HEK293 (cell line): ENCODE results near the gene MT1A.

ENCODE experiments used
- AEBP2 ChIP-seq: fragments of 450-650 bp; formaldehyde crosslinking; IDR thresholded peaks from 2 replicates; pipeline ENCODE4 v1.5.1; 2016; ENCODE audit warnings: missing biosample characterization, missing genetic modification characterization, borderline replicate concordance
- BCL6B ChIP-seq: fragments of 450-650 bp; formaldehyde crosslinking; IDR thresholded peaks from 2 replicates; pipeline ENCODE4 v1.5.1; 2017; ENCODE audit warnings: missing biosample characterization, missing genetic modification characterization
- EGR2 ChIP-seq: fragments of 450-650 bp; formaldehyde crosslinking; IDR thresholded peaks from 2 replicates; pipeline ENCODE4 v1.5.1; 2016; ENCODE audit warnings: low read depth, missing biosample characterization, missing genetic modification characterization
- HOXA7 ChIP-seq: sonication (generic); formaldehyde crosslinking; IDR thresholded peaks from 2 replicates; pipeline ENCODE4 v1.8.1; 2022; ENCODE audit warnings: missing genetic modification reagents, borderline replicate concordance
- HOXC10 ChIP-seq: sonication (generic); formaldehyde crosslinking; IDR thresholded peaks from 2 replicates; pipeline ENCODE4 v1.8.1; 2023; ENCODE audit warnings: mild to moderate bottlenecking, missing genetic modification reagents
- KLF1 ChIP-seq: fragments of 450-650 bp; formaldehyde crosslinking; IDR thresholded peaks from 2 replicates; pipeline ENCODE4 v1.5.1; 2016; ENCODE audit warnings: missing biosample characterization, missing genetic modification characterization
- KLF10 ChIP-seq: fragments of 450-650 bp; IDR thresholded peaks from 2 replicates; pipeline ENCODE4 v1.5.1; 2018; ENCODE audit warnings: missing biosample characterization, mild to moderate bottlenecking, missing genetic modification characterization
- KLF16 ChIP-seq: fragments of 450-650 bp; formaldehyde crosslinking; IDR thresholded peaks from 2 replicates; pipeline ENCODE4 v1.5.1; 2017; ENCODE audit warnings: missing biosample characterization, missing genetic modification characterization
- RBAK ChIP-seq: fragments of 450-650 bp; formaldehyde crosslinking; IDR thresholded peaks from 2 replicates; pipeline ENCODE4 v1.5.1; 2016; ENCODE audit warnings: missing biosample characterization, missing genetic modification characterization
- SALL2 ChIP-seq: fragments of 450-650 bp; formaldehyde crosslinking; IDR thresholded peaks from 2 replicates; pipeline ENCODE4 v1.5.0; 2017; ENCODE audit warnings: missing biosample characterization, mild to moderate bottlenecking, missing genetic modification characterization, borderline replicate concordance
- SCRT2 ChIP-seq: fragments of 450-650 bp; formaldehyde crosslinking; IDR thresholded peaks from 2 replicates; pipeline ENCODE4 v1.5.1; 2016; ENCODE audit warnings: missing biosample characterization, missing genetic modification characterization
- SP2 ChIP-seq: fragments of 450-650 bp; formaldehyde crosslinking; IDR thresholded peaks from 2 replicates; pipeline ENCODE4 v1.5.1; 2016; ENCODE audit warnings: missing biosample characterization, missing genetic modification characterization
- TCF7L2 ChIP-seq: IDR thresholded peaks from 2 replicates; pipeline ENCODE4 v1.6.1; 2011; ENCODE audit warnings: low read depth, mild to moderate bottlenecking, inconsistent platforms, low read length, moderate library complexity, borderline replicate concordance
- YY2 ChIP-seq: fragments of 450-650 bp; formaldehyde crosslinking; IDR thresholded peaks from 2 replicates; pipeline ENCODE4 v1.5.1; 2016; ENCODE audit warnings: missing biosample characterization, missing genetic modification characterization
- ZNF138 ChIP-seq: fragments of 450-650 bp; formaldehyde crosslinking; IDR thresholded peaks from 2 replicates; pipeline ENCODE4 v1.5.1; 2016; ENCODE audit warnings: missing biosample characterization, missing genetic modification characterization, borderline replicate concordance
- ZNF174 ChIP-seq: fragments of 450-650 bp; formaldehyde crosslinking; IDR thresholded peaks from 2 replicates; pipeline ENCODE4 v1.5.0; 2017; ENCODE audit warnings: missing biosample characterization, mild to moderate bottlenecking, missing genetic modification characterization
- ZNF202 ChIP-seq: fragments of 450-650 bp; formaldehyde crosslinking; IDR thresholded peaks from 2 replicates; pipeline ENCODE4 v1.5.1; 2016; ENCODE audit warnings: missing biosample characterization, missing genetic modification characterization, borderline replicate concordance
- ZNF211 ChIP-seq: fragments of 450-650 bp; formaldehyde crosslinking; IDR thresholded peaks from 2 replicates; pipeline ENCODE4 v1.5.1; 2016; ENCODE audit warnings: low read depth, missing biosample characterization, missing genetic modification characterization
- ZNF239 ChIP-seq: fragments of 450-650 bp; formaldehyde crosslinking; IDR thresholded peaks from 2 replicates; pipeline ENCODE4 v1.5.1; 2016; ENCODE audit warnings: missing biosample characterization, missing genetic modification characterization
- ZNF341 ChIP-seq: fragments of 450-650 bp; formaldehyde crosslinking; IDR thresholded peaks from 2 replicates; pipeline ENCODE4; 2016; ENCODE audit warnings: low read depth, missing biosample characterization, missing genetic modification characterization
- ZNF350 ChIP-seq: fragments of 450-650 bp; formaldehyde crosslinking; IDR thresholded peaks from 2 replicates; pipeline ENCODE4 v1.5.0; 2017; ENCODE audit warnings: missing biosample characterization, mild to moderate bottlenecking, missing genetic modification characterization
- ZNF37A ChIP-seq: fragments of 450-650 bp; IDR thresholded peaks from 2 replicates; pipeline ENCODE4 v1.5.1; 2018; ENCODE audit warnings: missing biosample characterization, missing genetic modification characterization
- ZNF394 ChIP-seq: fragments of 450-650 bp; formaldehyde crosslinking; IDR thresholded peaks from 2 replicates; pipeline ENCODE4 v1.5.1; 2016; ENCODE audit warnings: missing biosample characterization, missing genetic modification characterization, mild to moderate bottlenecking, moderate library complexity, borderline replicate concordance
- ZNF426 ChIP-seq: fragments of 450-650 bp; formaldehyde crosslinking; IDR thresholded peaks from 2 replicates; pipeline ENCODE4 v1.5.1; 2017; ENCODE audit warnings: missing biosample characterization, missing genetic modification characterization, mild to moderate bottlenecking, inconsistent platforms, moderate library complexity
- ZNF449 ChIP-seq: fragments of 450-650 bp; formaldehyde crosslinking; IDR thresholded peaks from 2 replicates; pipeline ENCODE4 v1.5.1; 2017; ENCODE audit warnings: missing biosample characterization, mild to moderate bottlenecking, missing genetic modification characterization, moderate library complexity
- ZNF513 ChIP-seq: fragments of 450-650 bp; IDR thresholded peaks from 2 replicates; pipeline ENCODE4 v1.5.1; 2018; ENCODE audit warnings: missing biosample characterization, missing genetic modification characterization
- ZNF529 ChIP-seq: fragments of 450-650 bp; formaldehyde crosslinking; IDR thresholded peaks from 2 replicates; pipeline ENCODE4 v1.5.1; 2017; ENCODE audit warnings: missing genetic modification characterization, missing biosample characterization; ENCODE audit not compliant: insufficient replicate concordance
- ZNF660 ChIP-seq: fragments of 450-650 bp; IDR thresholded peaks from 2 replicates; pipeline ENCODE4 v1.5.1; 2018; ENCODE audit warnings: missing biosample characterization, mild to moderate bottlenecking, missing genetic modification characterization
- ZNF664 ChIP-seq: fragments of 450-650 bp; formaldehyde crosslinking; IDR thresholded peaks from 2 replicates; pipeline ENCODE4 v1.5.1; 2016; ENCODE audit warnings: missing biosample characterization, missing genetic modification characterization
- ZNF670 ChIP-seq: fragments of 450-650 bp; formaldehyde crosslinking; IDR thresholded peaks from 2 replicates; pipeline ENCODE4 v1.5.1; 2016; ENCODE audit warnings: missing biosample characterization, missing genetic modification characterization, low read depth
- ZNF692 ChIP-seq: fragments of 450-650 bp; formaldehyde crosslinking; IDR thresholded peaks from 2 replicates; pipeline ENCODE4 v1.5.1; 2016; ENCODE audit warnings: missing biosample characterization, missing genetic modification characterization

MT1A gene

GRCh38 chr16:56681939-56682702 lies 43.7 kb downstream of the MT1A start, which contains the start of gene MT1X (continued):
- TF ChIP-seq EGR2 (tag by site-specific recombination), result peak; percentile 46
- TF ChIP-seq ZNF660 (tag by site-specific recombination), result 0 out of 2 replicates have a peak, but pooled peaks have one; percentile 24
- TF ChIP-seq ZNF394, result no peak
- TF ChIP-seq KLF16, result 0 out of 2 replicates have a peak, but pooled peaks have one; percentile 33
- TF ChIP-seq YY2, result no peak
- TF ChIP-seq ZNF664 (tag by site-specific recombination), result no peak
- TF ChIP-seq ZNF529, result no peak
- peak; percentile 89; the same call in 1 of the 2 replicates for TF ChIP-seq TCF7L2
- TF ChIP-seq ZNF692 (tag by site-specific recombination), result peak; percentile 73; the same call in 1 of the 2 replicates
- 0 out of 2 replicates have a peak, but pooled peaks have one; percentile 35 for TF ChIP-seq ZNF449 (tag by site-specific recombination)
- no peak for TF ChIP-seq SCRT2 (tag by site-specific recombination)
- TF ChIP-seq KLF10 (tag by site-specific recombination), result no peak
- no peak for TF ChIP-seq ZNF37A (tag by site-specific recombination)
- no peak for TF ChIP-seq HOXC10 (CRISPR knock-in tag)
- no peak for TF ChIP-seq ZNF350 (tag by site-specific recombination)
- no peak for TF ChIP-seq SALL2 (tag by site-specific recombination)
- no peak for TF ChIP-seq ZNF239 (tag by site-specific recombination)
- no peak for TF ChIP-seq ZNF138
- no peak for TF ChIP-seq ZNF174 (tag by site-specific recombination)
- TF ChIP-seq ZNF670 (tag by site-specific recombination), result no peak
- no peak for TF ChIP-seq RBAK
- TF ChIP-seq KLF1 (tag by site-specific recombination), result peak; percentile 49; the same call in 1 of the 2 replicates
- peak; percentile 81 for TF ChIP-seq SP2 (tag by site-specific recombination)
- no peak for TF ChIP-seq ZNF211 (tag by site-specific recombination)
- TF ChIP-seq ZNF341 (tag by site-specific recombination), result no peak
- TF ChIP-seq ZNF426, result no peak
- TF ChIP-seq BCL6B (tag by site-specific recombination), result no peak
- no peak for TF ChIP-seq AEBP2 (tag by site-specific recombination)
- no peak for TF ChIP-seq HOXA7 (CRISPR knock-in tag)
- TF ChIP-seq ZNF202 (tag by site-specific recombination), result no peak
- no peak for TF ChIP-seq ZNF513 (tag by site-specific recombination)
